ENCODE data around the gene ZNF90. TPM values are rescaled to one million over a fixed set of nuclear protein-coding genes. Genes with fewer than 3 reads are reported as not detected.
"Not testable (repeated sequence)": the region's sequence is repeated elsewhere in the genome, so short reads cannot be mapped to it uniquely, and the experiment has no call there.

Gene ZNF90
- total and polyA plus RNA-seq, 2 experiments from 2014 or later: 1.6 to 1.8 TPM

GRCh38 chr19:20060282-20060681 is 17.5 kb upstream of the ZNF90 start:
- DNase-seq: no peak
- no peaks in the 10 kb centered on the region for H3K9me3 ChIP-seq (ENCODE audit: low read depth)
- no peak overlapping the region for H3K27ac ChIP-seq
- no peaks in the 10 kb centered on the region for H3K27me3 ChIP-seq (replicated peaks; ENCODE audit: insufficient read depth)
- no peak overlapping the region for H3K4me3 ChIP-seq
- WGBS, 2 experiments (ENCODE audit: low coverage in 1 of 2, low lambda C conversion rate in 2 of 2, missing lambda C conversion rate in 2 of 2): 0 to 12% methylated on average over 1 of the region's 1 CpG
- no peaks in the 10 kb centered on the region for H3K79me2 ChIP-seq (ENCODE audit: insufficient read depth)
- H3K36me3 ChIP-seq (ENCODE audit: low read depth): no peaks in the 10 kb centered on the region
- no peak overlapping the region for H3K4me2 ChIP-seq (ENCODE audit: unreplicated experiment)
- no peaks in the 10 kb centered on the region for H4K20me1 ChIP-seq (ENCODE audit: insufficient read depth)
- in situ Hi-C loops (cut with MboI): no loop called here
- no peaks in the 10 kb centered on the region for H3K4me1 ChIP-seq (ENCODE audit: insufficient read depth)
- no peak overlapping the region for H3K9ac ChIP-seq
- no peaks in the 10 kb centered on the region for H3F3A ChIP-seq (ENCODE audit: insufficient read depth)
- no peak overlapping the region for H2AFZ ChIP-seq
- TF ChIP-seq EZH2 (IDR thresholded peaks at IDR 0.05; ENCODE audit: insufficient read depth, poor library complexity, severe bottlenecking): no peak
- no peak for TF ChIP-seq EZH2phosphoT487 (IDR thresholded peaks at IDR 0.05; ENCODE audit: insufficient read depth, low read depth)
- no peaks in the 10 kb centered on the region for H3K9me2 ChIP-seq (ENCODE audit: insufficient read depth)

GRCh38 chr19:20066861-20067260 is 10.9 kb upstream of the ZNF90 start:
- H3K27ac ChIP-seq: no peak overlapping the region
- no peaks in the 10 kb centered on the region for H3K4me1 ChIP-seq (ENCODE audit: insufficient read depth)
- H3K9me2 ChIP-seq (ENCODE audit: insufficient read depth): no peaks in the 10 kb centered on the region
- H3F3A ChIP-seq (ENCODE audit: insufficient read depth): no peaks in the 10 kb centered on the region
- in situ Hi-C loops (cut with MboI): no loop called here
- 11 to 21% methylated on average over 3 of the region's 3 CpGs for WGBS, 2 experiments (ENCODE audit: low coverage in 1 of 2, low lambda C conversion rate in 2 of 2, missing lambda C conversion rate in 2 of 2)
- no peak overlapping the region for H3K4me3 ChIP-seq
- H3K79me2 ChIP-seq (ENCODE audit: insufficient read depth): no peaks in the 10 kb centered on the region
- DNase-seq: no peak
- no peaks in the 10 kb centered on the region for H3K9me3 ChIP-seq (ENCODE audit: low read depth)
- no peaks in the 10 kb centered on the region for H4K20me1 ChIP-seq (ENCODE audit: insufficient read depth)
- no peak overlapping the region for H3K4me2 ChIP-seq (ENCODE audit: unreplicated experiment)
- no peaks in the 10 kb centered on the region for H3K27me3 ChIP-seq (replicated peaks; ENCODE audit: insufficient read depth)
- no peak overlapping the region for H2AFZ ChIP-seq
- no peak for TF ChIP-seq EZH2phosphoT487 (IDR thresholded peaks at IDR 0.05; ENCODE audit: insufficient read depth, low read depth)
- no peak for TF ChIP-seq EZH2 (IDR thresholded peaks at IDR 0.05; ENCODE audit: insufficient read depth, poor library complexity, severe bottlenecking)
- no peaks in the 10 kb centered on the region for H3K36me3 ChIP-seq (ENCODE audit: low read depth)
- no peak overlapping the region for H3K9ac ChIP-seq

- Histone ChIP-seq H3K4me2 (ENCODE audit: unreplicated experiment) (no peak overlapping the region), H2AFZ (no peak overlapping the region), H3K4me3 (no peak overlapping the region), H3K9me2 (ENCODE audit: insufficient read depth) (no peaks in the 10 kb centered on the region), H4K20me1 (ENCODE audit: insufficient read depth) (no peaks in the 10 kb centered on the region), H3F3A (ENCODE audit: insufficient read depth) (no peaks in the 10 kb centered on the region), H3K79me2 (ENCODE audit: insufficient read depth) (no peaks in the 10 kb centered on the region), H3K36me3 (ENCODE audit: low read depth) (no peaks in the 10 kb centered on the region), H3K9ac (no peak overlapping the region), H3K27ac (no peak overlapping the region), H3K9me3 (ENCODE audit: low read depth) (no peaks in the 10 kb centered on the region), H3K27me3 (replicated peaks; ENCODE audit: insufficient read depth) (no peaks in the 10 kb centered on the region), H3K4me1 (ENCODE audit: insufficient read depth) (no peaks in the 10 kb centered on the region)
- WGBS, 2 experiments (ENCODE audit: low coverage in 1 of 2, low lambda C conversion rate in 2 of 2, missing lambda C conversion rate in 2 of 2): 5% methylated on average over 9 of the region's 9 CpGs
- TF ChIP-seq EZH2phosphoT487 (IDR thresholded peaks at IDR 0.05; ENCODE audit: insufficient read depth, low read depth) (no peak), EZH2 (IDR thresholded peaks at IDR 0.05; ENCODE audit: insufficient read depth, poor library complexity, severe bottlenecking) (no peak)
- DNase-seq: no peak
- in situ Hi-C loops (cut with MboI): no loop called here
Observed at GRCh38 chr19:20067943-20068342, 9.9 kb upstream of the ZNF90 start.

GRCh38 chr19:20068559-20068958 is 9.2 kb upstream of the ZNF90 start:
- not testable (repeated sequence) for H3K36me3 ChIP-seq (ENCODE audit: low read depth)

GRCh38 chr19:20070691-20071090 is 7.1 kb upstream of the ZNF90 start:
- no peaks in the 10 kb centered on the region for H4K20me1 ChIP-seq (ENCODE audit: insufficient read depth)
- H3K27me3 ChIP-seq (replicated peaks; ENCODE audit: insufficient read depth): no peaks in the 10 kb centered on the region
- H3K36me3 ChIP-seq (ENCODE audit: low read depth): no peaks in the 10 kb centered on the region
- TF ChIP-seq EZH2phosphoT487 (IDR thresholded peaks at IDR 0.05; ENCODE audit: insufficient read depth, low read depth) (no peak), EZH2 (IDR thresholded peaks at IDR 0.05; ENCODE audit: insufficient read depth, poor library complexity, severe bottlenecking) (no peak)
- no peak overlapping the region for H3K4me2 ChIP-seq (ENCODE audit: unreplicated experiment)
- H3K4me1 ChIP-seq (ENCODE audit: insufficient read depth): no peaks in the 10 kb centered on the region
- no peaks in the 10 kb centered on the region for H3F3A ChIP-seq (ENCODE audit: insufficient read depth)
- H3K9me3 ChIP-seq (ENCODE audit: low read depth): no peaks in the 10 kb centered on the region
- no peak overlapping the region for H3K4me3 ChIP-seq
- no peak overlapping the region for H2AFZ ChIP-seq
- H3K9me2 ChIP-seq (ENCODE audit: insufficient read depth): no peaks in the 10 kb centered on the region
- no peak overlapping the region for H3K9ac ChIP-seq
- H3K27ac ChIP-seq: no peak overlapping the region
- DNase-seq: no peak
- no peaks in the 10 kb centered on the region for H3K79me2 ChIP-seq (ENCODE audit: insufficient read depth)
- in situ Hi-C loops (cut with MboI): no loop called here
- WGBS, 2 experiments (ENCODE audit: low coverage in 1 of 2, low lambda C conversion rate in 2 of 2, missing lambda C conversion rate in 2 of 2): 33 to 41% methylated on average over 2 of the region's 2 CpGs

More at GRCh38 chr19:20068559-20068958, 9.2 kb upstream of the ZNF90 start:
- 4 to 7% methylated on average over 7 of the region's 7 CpGs for WGBS, 2 experiments (ENCODE audit: low coverage in 1 of 2, low lambda C conversion rate in 2 of 2, missing lambda C conversion rate in 2 of 2)
- H3K27me3 ChIP-seq (replicated peaks; ENCODE audit: insufficient read depth); H3K9me2 ChIP-seq (ENCODE audit: insufficient read depth); H3K9ac ChIP-seq; H3F3A ChIP-seq (ENCODE audit: insufficient read depth); H2AFZ ChIP-seq; H3K9me3 ChIP-seq (ENCODE audit: low read depth); DNase-seq; in situ Hi-C loops (cut with MboI); H3K4me2 ChIP-seq (ENCODE audit: unreplicated experiment); H4K20me1 ChIP-seq (ENCODE audit: insufficient read depth); H3K79me2 ChIP-seq (ENCODE audit: insufficient read depth); H3K4me3 ChIP-seq; H3K4me1 ChIP-seq (ENCODE audit: insufficient read depth); H3K27ac ChIP-seq: not testable (repeated sequence)

All from GM23248 (cell line).